Tongue (tissue), 2 donors: ENCODE results near the gene NUFIP2. TPM values are rescaled to one million over a fixed set of nuclear protein-coding genes. Genes with fewer than 3 reads are reported as not detected.
"Not testable (repeated sequence)": the region's sequence is repeated elsewhere in the genome, so short reads cannot be mapped to it uniquely, and the experiment has no call there.

Experiments used
- DNase-seq: peaks from one replicate; pipeline ENCODE4 v3.0.0-alpha.2; 2015
- total RNA-seq: library from RNA; depleted of rRNA; stranded (reverse); fragments of >200 nt; gene quantifications from one replicate; pipeline ENCODE4 v1.2.3, GENCODE V29; 2014

NUFIP2 gene
- 48.0 TPM for total RNA-seq

- peak; percentile 100 for DNase-seq
Observed at GRCh38 chr17:29293890-29294579, at the start of gene NUFIP2. Gene NUFIP2, minus strand, starts transcription at chr17:29294148. Its CDS starts 89 bp downstream, at chr17:29294059.

- DNase-seq: no peak
Observed at GRCh38 chr17:29342158-29342765, 48.3 kb upstream of the NUFIP2 start.

GRCh38 chr17:29341726-29342125 is 47.8 kb upstream of the NUFIP2 start:
- DNase-seq: no peak

GRCh38 chr17:29339016-29339415 is 45.1 kb upstream of the NUFIP2 start:
- DNase-seq: not testable (repeated sequence)

- DNase-seq: no peak
Observed at GRCh38 chr17:29331708-29332085, 37.7 kb upstream of the NUFIP2 start.

- no peak for DNase-seq
Observed at GRCh38 chr17:29331075-29331707, 37.2 kb upstream of the NUFIP2 start.

- DNase-seq: no peak
Observed at GRCh38 chr17:29327412-29327811, 33.5 kb upstream of the NUFIP2 start.

- DNase-seq: no peak
Observed at GRCh38 chr17:29326023-29326813, 32.3 kb upstream of the NUFIP2 start.

- DNase-seq: no peak
Observed at GRCh38 chr17:29322363-29322762, 28.4 kb upstream of the NUFIP2 start.

GRCh38 chr17:29303386-29303785 is 9.4 kb upstream of the NUFIP2 start:
- no peak for DNase-seq

GRCh38 chr17:29299031-29299430 is 5.1 kb upstream of the NUFIP2 start:
- no peak for DNase-seq

- no peak for DNase-seq
Observed at GRCh38 chr17:29295420-29295819, 1.5 kb upstream of the NUFIP2 start.

GRCh38 chr17:29294580-29294900 is 592 bp upstream of the NUFIP2 start:
- DNase-seq: no peak

- DNase-seq: peak; percentile 67
Observed at GRCh38 chr17:29292992-29293889, 707 bp downstream of the NUFIP2 start.

GRCh38 chr17:29292071-29292991 is 1.6 kb downstream of the NUFIP2 start:
- DNase-seq: peak; percentile 82

GRCh38 chr17:29291163-29291752 is 2.7 kb downstream of the NUFIP2 start:
- peak; percentile 88 for DNase-seq

- DNase-seq: no peak
Observed at GRCh38 chr17:29289852-29290251, 4.1 kb downstream of the NUFIP2 start.

- DNase-seq: no peak
Observed at GRCh38 chr17:29283961-29284360, 10.0 kb downstream of the NUFIP2 start.

GRCh38 chr17:29283496-29283895 is 10.5 kb downstream of the NUFIP2 start:
- DNase-seq: no peak

GRCh38 chr17:29279397-29280070 is 14.4 kb downstream of the NUFIP2 start:
- no peak for DNase-seq
